Measurements from ENCODE around the gene PIGL.

The PIGL gene

DNA sequence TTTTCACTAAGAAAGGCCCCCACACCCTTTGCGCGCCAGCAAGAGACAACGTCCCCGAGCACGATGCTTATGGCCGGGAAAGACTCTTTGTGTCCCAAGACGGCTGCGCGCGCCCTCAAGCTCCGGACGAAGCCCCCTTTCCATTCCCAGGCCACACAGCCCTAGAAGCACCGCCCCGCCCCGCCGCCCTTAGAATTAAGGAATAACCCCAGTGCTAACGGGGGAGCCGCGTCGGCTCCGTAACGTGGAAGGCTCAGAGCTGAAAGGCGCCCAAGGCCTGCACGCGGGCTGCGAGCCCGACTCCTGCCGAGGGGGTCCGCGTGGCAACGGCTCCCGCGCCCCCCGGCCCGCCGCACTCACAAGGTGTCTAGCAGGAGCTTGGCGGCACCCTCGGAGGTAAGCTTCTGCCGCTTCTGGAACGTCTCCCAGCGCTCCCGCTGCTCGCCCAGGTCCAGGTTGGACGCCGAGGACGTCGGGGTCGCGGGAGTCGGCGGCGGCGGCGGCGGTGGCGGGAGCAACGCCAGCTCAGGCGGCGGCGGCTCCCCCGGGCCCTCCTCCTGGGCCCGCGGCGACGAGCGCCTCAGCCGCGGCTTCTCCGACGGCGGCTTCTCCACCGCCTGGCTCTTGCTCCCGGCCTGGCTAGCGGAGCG, 135.8 kb downstream of the PIGL start:
- Histone ChIP-seq H3K27ac (ENCODE audit: low read depth, low read length) (no peak overlapping the region), H3K4me1 (ENCODE audit: control insufficient read depth, insufficient read depth, low read length) (no peaks in the 10 kb centered on the region), H3K27me3 (ENCODE audit: control insufficient read depth, insufficient read depth, low read length) (no peaks in the 10 kb centered on the region), H3K36me3 (ENCODE audit: control insufficient read depth, insufficient read depth, low read length) (peaks cover 2% of the 10 kb centered on the region), H3K9ac (ENCODE audit: low read length) (no peak overlapping the region), H3K4me3 (ENCODE audit: low read length) (peak overlapping the region; percentile 79)

DNA sequence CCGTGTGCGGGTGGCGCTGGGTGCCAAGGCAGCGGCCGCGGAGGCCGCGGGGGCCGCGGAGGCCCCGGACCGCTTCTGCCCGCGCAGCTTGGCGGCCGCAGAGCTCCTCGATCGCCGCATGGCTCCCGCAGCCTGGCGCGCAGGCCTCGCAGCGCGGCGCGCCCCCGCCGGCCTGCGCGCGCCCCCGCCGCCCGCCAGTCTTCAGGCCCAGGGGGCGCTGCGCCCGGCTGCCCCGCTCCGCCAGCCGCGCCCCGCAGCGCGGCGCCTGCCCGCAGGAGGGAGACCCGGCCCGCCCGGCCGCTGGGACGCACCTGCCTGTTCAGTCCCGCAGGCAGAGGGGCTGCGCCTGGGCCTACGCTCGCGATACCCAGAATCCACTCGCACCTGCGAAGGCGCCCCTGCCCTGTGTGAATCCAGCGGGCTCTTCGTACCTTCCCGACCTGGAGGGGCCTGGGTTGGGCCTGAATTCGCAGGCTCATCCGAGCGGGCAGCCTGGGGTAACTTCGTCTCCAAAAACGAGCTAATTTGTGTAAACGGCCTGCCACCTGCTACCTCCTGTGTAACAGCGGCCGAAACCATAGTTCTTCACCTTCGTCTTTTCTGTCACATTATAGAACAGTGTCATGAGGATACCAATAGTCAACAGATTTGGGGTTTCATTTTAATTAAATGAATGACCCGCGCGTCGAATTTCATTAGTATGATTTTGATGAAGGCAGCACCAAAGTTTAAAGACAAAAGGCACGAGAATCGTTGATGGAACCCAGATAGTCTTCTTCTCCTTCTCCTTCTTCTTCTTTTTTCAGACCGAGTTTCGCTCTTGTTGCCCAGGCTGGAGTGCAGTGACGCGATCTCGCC, 136.5 kb downstream of the PIGL start, which contains the start of gene CENPV:
Gene CENPV, minus strand, starts transcription at position 153 of the 858 bp plus-strand sequence. Its CDS starts 33 bp downstream, at position 120.
- no peak within 1 kb of the TSS for H3K27ac ChIP-seq (ENCODE audit: low read depth, low read length)
- H3K4me1 ChIP-seq (ENCODE audit: control insufficient read depth, insufficient read depth, low read length) = no peaks in the 10 kb centered on the region
- peak within 1 kb of the TSS; percentile 79 for H3K4me3 ChIP-seq (ENCODE audit: low read length)
- no peaks in the 10 kb centered on the region for H3K27me3 ChIP-seq (ENCODE audit: control insufficient read depth, insufficient read depth, low read length)
- H3K36me3 ChIP-seq (ENCODE audit: control insufficient read depth, insufficient read depth, low read length) = peaks cover 2% of the 10 kb centered on the region
- no peak within 1 kb of the TSS for H3K9ac ChIP-seq (ENCODE audit: low read length)

DNA sequence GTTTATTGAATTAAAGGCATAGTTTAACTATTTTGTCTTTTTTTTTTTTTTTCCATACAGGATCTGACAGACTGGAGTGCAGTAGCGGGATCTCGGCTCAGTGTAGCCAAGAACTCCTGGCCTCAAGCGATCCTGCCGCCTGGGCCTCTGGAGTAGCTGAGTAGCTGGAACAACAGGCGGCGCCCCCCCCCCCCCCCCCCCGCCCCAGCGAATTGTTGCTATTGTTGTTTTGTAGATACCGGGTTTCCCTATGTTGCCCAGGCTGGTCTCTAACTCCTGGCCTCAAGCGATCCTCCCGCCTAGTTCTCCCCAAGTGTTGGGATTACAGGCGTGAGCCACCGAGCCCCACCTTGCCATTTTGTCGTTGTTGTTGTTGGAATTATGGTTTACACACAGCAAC, 137.6 kb downstream of the PIGL start:
- Histone ChIP-seq H3K4me1 (ENCODE audit: control insufficient read depth, insufficient read depth, low read length) (no peaks in the 10 kb centered on the region), H3K36me3 (ENCODE audit: control insufficient read depth, insufficient read depth, low read length) (no peaks in the 10 kb centered on the region), H3K27ac (ENCODE audit: low read depth, low read length) (no peak overlapping the region), H3K9ac (ENCODE audit: low read length) (no peak overlapping the region), H3K27me3 (ENCODE audit: control insufficient read depth, insufficient read depth, low read length) (no peaks in the 10 kb centered on the region), H3K4me3 (ENCODE audit: low read length) (no peak overlapping the region)

DNA sequence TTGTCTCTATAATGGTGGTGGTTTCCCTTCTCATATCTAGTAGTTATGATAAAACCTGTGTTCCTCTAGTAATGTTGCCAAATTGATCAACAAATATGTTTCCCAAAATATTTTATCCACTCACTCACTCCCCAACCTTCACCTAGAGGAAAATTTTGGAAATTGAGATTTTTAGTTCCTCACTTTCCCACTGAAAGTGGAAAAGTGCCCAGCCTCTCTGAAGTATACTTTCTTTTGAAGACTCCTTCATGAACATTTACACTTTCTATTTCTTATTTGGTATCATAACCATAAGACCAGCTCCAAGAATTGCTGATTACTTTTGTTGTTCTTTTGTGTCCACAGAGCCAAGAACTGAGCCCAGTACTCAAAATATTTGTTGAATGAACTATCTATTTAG, 141.4 kb downstream of the PIGL start:
- Histone ChIP-seq H3K27me3 (ENCODE audit: control insufficient read depth, insufficient read depth, low read length) (no peaks in the 10 kb centered on the region), H3K4me1 (ENCODE audit: control insufficient read depth, insufficient read depth, low read length) (no peaks in the 10 kb centered on the region), H3K27ac (ENCODE audit: low read depth, low read length) (no peak overlapping the region), H3K36me3 (ENCODE audit: control insufficient read depth, insufficient read depth, low read length) (no peaks in the 10 kb centered on the region), H3K9ac (ENCODE audit: low read length) (no peak overlapping the region), H3K4me3 (ENCODE audit: low read length) (no peak overlapping the region)

DNA sequence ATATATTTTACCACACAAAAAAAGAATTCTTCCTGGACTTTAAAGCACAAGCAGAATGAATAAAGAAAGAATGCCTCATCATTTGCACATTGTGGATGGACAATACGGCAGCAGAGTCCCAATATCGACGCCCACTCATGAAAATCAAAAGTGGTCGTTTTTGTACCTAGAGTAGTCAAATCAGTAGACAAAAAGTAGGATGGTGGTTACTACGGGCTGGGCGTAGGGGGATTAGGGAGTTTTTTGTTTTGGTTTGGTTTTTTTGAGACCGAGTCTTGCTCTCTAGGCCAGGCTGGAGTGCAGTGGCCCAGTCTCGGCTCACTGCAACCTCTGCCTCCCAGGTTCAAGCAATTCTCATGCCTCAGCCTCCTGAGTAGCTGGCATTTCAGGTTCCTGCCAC, 144.9 kb downstream of the PIGL start:
- H3K9ac ChIP-seq (ENCODE audit: low read length) = no peak overlapping the region
- no peak overlapping the region for H3K27ac ChIP-seq (ENCODE audit: low read depth, low read length)
- no peaks in the 10 kb centered on the region for H3K36me3 ChIP-seq (ENCODE audit: control insufficient read depth, insufficient read depth, low read length)
- no peak overlapping the region for H3K4me3 ChIP-seq (ENCODE audit: low read length)
- no peaks in the 10 kb centered on the region for H3K4me1 ChIP-seq (ENCODE audit: control insufficient read depth, insufficient read depth, low read length)
- no peaks in the 10 kb centered on the region for H3K27me3 ChIP-seq (ENCODE audit: control insufficient read depth, insufficient read depth, low read length)

- H3K9ac ChIP-seq (ENCODE audit: low read length) = no peak overlapping the region
- H3K4me1 ChIP-seq (ENCODE audit: control insufficient read depth, insufficient read depth, low read length) = no peaks in the 10 kb centered on the region
- H3K27me3 ChIP-seq (ENCODE audit: control insufficient read depth, insufficient read depth, low read length) = no peaks in the 10 kb centered on the region
- no peak overlapping the region for H3K27ac ChIP-seq (ENCODE audit: low read depth, low read length)
- no peaks in the 10 kb centered on the region for H3K36me3 ChIP-seq (ENCODE audit: control insufficient read depth, insufficient read depth, low read length)
- no peak overlapping the region for H3K4me3 ChIP-seq (ENCODE audit: low read length)
Observed at GRCh38 chr17:16363749-16364536, 146.9 kb downstream of the PIGL start.

DNA sequence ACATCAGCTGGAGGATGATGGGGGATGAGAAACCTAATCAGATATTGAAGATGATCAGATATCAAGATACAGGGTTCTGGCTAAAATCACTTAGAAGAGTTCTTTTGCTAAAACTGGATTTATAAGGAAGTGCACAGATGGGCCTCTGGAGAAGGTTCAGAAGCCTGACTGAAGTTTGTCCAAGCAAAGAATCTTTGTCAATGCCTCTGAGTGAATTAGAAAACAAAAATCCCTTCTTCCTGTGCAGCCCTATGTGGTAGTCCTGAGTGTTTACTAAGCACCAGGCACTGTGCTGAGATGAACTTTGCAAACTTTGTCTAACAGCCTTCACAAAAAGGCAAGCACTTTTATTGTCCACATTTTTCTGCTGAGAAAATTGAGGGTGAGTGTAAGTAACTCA, 147.6 kb downstream of the PIGL start:
- H3K27ac ChIP-seq (ENCODE audit: low read depth, low read length) = no peak overlapping the region
- H3K9ac ChIP-seq (ENCODE audit: low read length) = no peak overlapping the region
- H3K4me1 ChIP-seq (ENCODE audit: control insufficient read depth, insufficient read depth, low read length) = no peaks in the 10 kb centered on the region
- H3K36me3 ChIP-seq (ENCODE audit: control insufficient read depth, insufficient read depth, low read length) = no peaks in the 10 kb centered on the region
- no peak overlapping the region for H3K4me3 ChIP-seq (ENCODE audit: low read length)
- H3K27me3 ChIP-seq (ENCODE audit: control insufficient read depth, insufficient read depth, low read length) = no peaks in the 10 kb centered on the region

DNA sequence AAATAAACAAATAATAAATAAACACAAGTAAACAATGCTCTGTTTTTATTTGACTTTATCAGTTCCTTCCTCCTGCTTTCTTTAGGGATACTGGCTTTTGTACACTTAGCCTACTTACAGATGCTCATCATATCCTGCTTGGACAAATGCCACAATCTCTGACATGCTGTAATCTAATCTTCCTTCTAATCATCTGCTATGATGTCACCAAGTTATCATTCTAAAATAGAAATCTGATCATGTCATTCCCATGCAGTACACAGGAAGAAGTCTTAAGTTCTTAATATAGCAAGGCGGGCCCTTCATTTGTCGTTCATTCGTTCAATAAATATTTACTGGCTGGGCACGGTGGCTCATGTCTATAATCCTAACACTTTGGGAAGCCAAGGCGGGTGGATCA, 154.7 kb downstream of the PIGL start:
- Histone ChIP-seq H3K9ac (ENCODE audit: low read length) (no peak overlapping the region), H3K27ac (ENCODE audit: low read depth, low read length) (no peak overlapping the region), H3K4me1 (ENCODE audit: control insufficient read depth, insufficient read depth, low read length) (no peaks in the 10 kb centered on the region), H3K36me3 (ENCODE audit: control insufficient read depth, insufficient read depth, low read length) (no peaks in the 10 kb centered on the region), H3K4me3 (ENCODE audit: low read length) (no peak overlapping the region), H3K27me3 (ENCODE audit: control insufficient read depth, insufficient read depth, low read length) (no peaks in the 10 kb centered on the region)

DNA sequence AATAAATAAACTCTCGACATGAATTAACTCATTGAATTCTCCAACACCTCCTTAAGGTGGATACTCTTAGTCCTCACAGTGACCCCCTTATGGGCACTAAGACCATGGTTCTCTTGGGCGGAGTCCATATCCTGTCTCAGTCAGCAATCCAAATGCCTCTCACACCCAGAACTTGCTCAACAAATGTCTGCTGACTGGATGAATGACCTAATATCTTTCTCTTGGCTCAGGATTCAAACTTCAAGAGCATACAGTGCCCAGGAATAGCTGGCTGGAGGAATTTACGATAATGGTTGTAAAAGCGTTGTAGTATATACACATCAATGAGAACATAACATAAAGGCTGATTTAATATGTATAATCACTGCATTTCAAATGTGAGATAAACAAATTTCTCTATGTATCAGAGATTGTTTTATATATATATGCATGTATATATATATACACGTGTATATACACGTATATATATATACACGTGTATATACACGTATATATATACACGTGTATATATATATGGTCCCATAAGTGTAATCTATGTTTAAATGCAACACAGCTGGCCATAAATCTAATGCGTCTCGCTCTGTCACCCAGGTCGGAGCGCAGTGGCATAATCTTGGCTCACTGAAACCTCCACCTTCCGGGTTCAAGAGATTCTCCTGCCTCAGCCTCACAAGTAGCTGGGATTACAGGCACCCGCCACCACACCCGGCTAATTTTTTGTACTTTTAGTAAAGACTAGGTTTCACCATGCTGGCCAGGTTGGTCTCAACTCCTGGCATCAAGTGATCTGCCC, 157.3 kb downstream of the PIGL start:
- no peak overlapping the region for H3K27ac ChIP-seq (ENCODE audit: low read depth, low read length)
- no peak overlapping the region for H3K4me3 ChIP-seq (ENCODE audit: low read length)
- no peaks in the 10 kb centered on the region for H3K27me3 ChIP-seq (ENCODE audit: control insufficient read depth, insufficient read depth, low read length)
- H3K36me3 ChIP-seq (ENCODE audit: control insufficient read depth, insufficient read depth, low read length) = no peaks in the 10 kb centered on the region
- no peaks in the 10 kb centered on the region for H3K4me1 ChIP-seq (ENCODE audit: control insufficient read depth, insufficient read depth, low read length)
- H3K9ac ChIP-seq (ENCODE audit: low read length) = no peak overlapping the region
